GM12872 (cell line): ENCODE measurements around the gene ZNF407.

Experiments used
- CTCF ChIP-seq: IDR thresholded peaks from 3 replicates; pipeline ENCODE4 v1.5.1; 2011; ENCODE audit warnings: low read depth, mild to moderate bottlenecking, low read length, moderate library complexity; ENCODE audit not compliant: insufficient read depth

The ZNF407 gene

GRCh38 chr18:74800098-74800497 is 202.4 kb downstream of the ZNF407 start:
- TF ChIP-seq CTCF: no peak

- TF ChIP-seq CTCF: no peak
Observed at GRCh38 chr18:74803117-74803516, 205.4 kb downstream of the ZNF407 start.

GRCh38 chr18:74803769-74804168 is 206.1 kb downstream of the ZNF407 start:
- TF ChIP-seq CTCF: no peak

- no peak for TF ChIP-seq CTCF
Observed at GRCh38 chr18:74804677-74805076, 207.0 kb downstream of the ZNF407 start.

- TF ChIP-seq CTCF: no peak
Observed at GRCh38 chr18:74806073-74806472, 208.4 kb downstream of the ZNF407 start.

- TF ChIP-seq CTCF: no peak
Observed at GRCh38 chr18:74806700-74807416, 209.2 kb downstream of the ZNF407 start.

- TF ChIP-seq CTCF: no peak
Observed at GRCh38 chr18:74817576-74817975, 219.9 kb downstream of the ZNF407 start.
